ENCODE results near the gene ZNF675. TPM values are rescaled to one million over a fixed set of nuclear protein-coding genes. Genes with fewer than 3 reads are reported as not detected.

The ZNF675 gene
- total RNA-seq, 1 experiment from 2014 or later: 11.3 TPM

GRCh38 chr19:23716792-23717191 lies 29.8 kb upstream of the ZNF675 start:
- Histone ChIP-seq H3K27ac (ENCODE audit: low read depth, low read length, poor library complexity, severe bottlenecking) (no peak overlapping the region), H3K4me1 (ENCODE audit: insufficient read depth, low read length, poor library complexity, severe bottlenecking) (no peaks in the 10 kb centered on the region), H3K36me3 (ENCODE audit: insufficient read depth, low read length, poor library complexity, severe bottlenecking) (no peaks in the 10 kb centered on the region), H3K27me3 (replicated peaks; ENCODE audit: insufficient read depth, low read depth, low read length, poor library complexity) (no peaks in the 10 kb centered on the region), H3K9me3 (ENCODE audit: low read depth, low read length, poor library complexity, severe bottlenecking) (peaks cover 14% of the 10 kb centered on the region), H3K4me3 (ENCODE audit: low read depth, low read length, poor library complexity, severe bottlenecking) (no peak overlapping the region)
- BruUV-seq (replicated peaks): no TSS peak
- intact Hi-C loops (cut with micrococcal nuclease; ENCODE audit: unreplicated experiment): no loop called here
- no peak for TF ChIP-seq CTCF (conservative IDR thresholded peaks at IDR 0.05; ENCODE audit: low read depth, low read length)
- no peak for TF ChIP-seq EZH2 (IDR thresholded peaks at IDR 0.05; ENCODE audit: borderline replicate concordance, low read depth, low read length, poor library complexity, severe bottlenecking)
- ChIA-PET CTCF (no interaction called here), POLR2A (ENCODE audit: low non-redundant PET) (no interaction called here)
- DNase-seq (ENCODE audit: low spot score): no peak

GRCh38 chr19:23709347-23709746 lies 22.3 kb upstream of the ZNF675 start:
- no peak overlapping the region for H3K4me3 ChIP-seq (ENCODE audit: low read depth, low read length, poor library complexity, severe bottlenecking)
- ChIA-PET CTCF (no interaction called here), POLR2A (ENCODE audit: low non-redundant PET) (no interaction called here)
- peaks cover 10% of the 10 kb centered on the region for H3K9me3 ChIP-seq (ENCODE audit: low read depth, low read length, poor library complexity, severe bottlenecking)
- no peak for DNase-seq (ENCODE audit: low spot score)
- intact Hi-C loops (cut with micrococcal nuclease; ENCODE audit: unreplicated experiment): no loop called here
- TF ChIP-seq EZH2 (IDR thresholded peaks at IDR 0.05; ENCODE audit: borderline replicate concordance, low read depth, low read length, poor library complexity, severe bottlenecking) (no peak), CTCF (conservative IDR thresholded peaks at IDR 0.05; ENCODE audit: low read depth, low read length) (no peak)
- H3K27me3 ChIP-seq (replicated peaks; ENCODE audit: insufficient read depth, low read depth, low read length, poor library complexity): no peaks in the 10 kb centered on the region
- H3K27ac ChIP-seq (ENCODE audit: low read depth, low read length, poor library complexity, severe bottlenecking): no peak overlapping the region
- H3K36me3 ChIP-seq (ENCODE audit: insufficient read depth, low read length, poor library complexity, severe bottlenecking): no peaks in the 10 kb centered on the region
- no TSS peak for BruUV-seq (replicated peaks)
- H3K4me1 ChIP-seq (ENCODE audit: insufficient read depth, low read length, poor library complexity, severe bottlenecking): no peaks in the 10 kb centered on the region

GRCh38 chr19:23706657-23707056 lies 19.6 kb upstream of the ZNF675 start:
- ChIA-PET CTCF (no interaction called here), POLR2A (ENCODE audit: low non-redundant PET) (no interaction called here)
- H3K4me3 ChIP-seq (ENCODE audit: low read depth, low read length, poor library complexity, severe bottlenecking): no peak overlapping the region
- intact Hi-C loops (cut with micrococcal nuclease; ENCODE audit: unreplicated experiment): no loop called here
- peaks cover 24% of the 10 kb centered on the region for H3K9me3 ChIP-seq (ENCODE audit: low read depth, low read length, poor library complexity, severe bottlenecking)
- no peaks in the 10 kb centered on the region for H3K4me1 ChIP-seq (ENCODE audit: insufficient read depth, low read length, poor library complexity, severe bottlenecking)
- no TSS peak for BruUV-seq (replicated peaks)
- no peaks in the 10 kb centered on the region for H3K27me3 ChIP-seq (replicated peaks; ENCODE audit: insufficient read depth, low read depth, low read length, poor library complexity)
- no peak for DNase-seq (ENCODE audit: low spot score)
- no peak for TF ChIP-seq CTCF (conservative IDR thresholded peaks at IDR 0.05; ENCODE audit: low read depth, low read length)
- TF ChIP-seq EZH2 (IDR thresholded peaks at IDR 0.05; ENCODE audit: borderline replicate concordance, low read depth, low read length, poor library complexity, severe bottlenecking): no peak
- no peaks in the 10 kb centered on the region for H3K36me3 ChIP-seq (ENCODE audit: insufficient read depth, low read length, poor library complexity, severe bottlenecking)
- no peak overlapping the region for H3K27ac ChIP-seq (ENCODE audit: low read depth, low read length, poor library complexity, severe bottlenecking)

Data from A673 (cell line).